ENCODE measurements around the gene MROH2B. TPM values are rescaled to one million over a fixed set of nuclear protein-coding genes. Genes with fewer than 3 reads are reported as not detected.

MROH2B gene
- total and polyA plus RNA-seq, 2 donors (not counting 3 experiments of a cell fraction or from before 2014, with no cell fraction given): not detected

GRCh38 chr5:41118177-41118576 lies 47.0 kb upstream of the MROH2B start:
- ChIA-PET CTCF (no interaction called here), POLR2A (no interaction called here)
- FAIRE-seq: no peak
- H3K4me1 ChIP-seq (ENCODE audit: control insufficient read depth, extremely low read depth, insufficient read depth, low read length): no peaks in the 10 kb centered on the region
- intact Hi-C loops (cut with micrococcal nuclease) (no loop called here), dilution Hi-C loops (cut with MboI; ENCODE audit: extremely low pct_ligation_motif_present, low sequenced_read_pairs) (no loop called here)
- H4K20me1 ChIP-seq (replicated peaks; ENCODE audit: control insufficient read depth, extremely low read depth, insufficient read depth, low read length): no peaks in the 10 kb centered on the region
- TF ChIP-seq EZH2 (IDR thresholded peaks at IDR 0.05; ENCODE audit: borderline replicate concordance, low read depth, low read length, severe bottlenecking): no peak
- no peak for TF ChIP-seq FOS (IDR thresholded peaks at IDR 0.05; ENCODE audit: borderline replicate concordance, insufficient read depth, low read length)
- no peak for TF ChIP-seq POLR2A (IDR thresholded peaks at IDR 0.05; ENCODE audit: low read depth, low read length)
- TF ChIP-seq JUN (IDR thresholded peaks at IDR 0.05; ENCODE audit: borderline replicate concordance, insufficient read depth, insufficient read length, low read depth): no peak
- TF ChIP-seq POLR2AphosphoS5 (IDR thresholded peaks at IDR 0.05; ENCODE audit: insufficient read depth, low read depth, low read length): no peak
- H2AFZ ChIP-seq (ENCODE audit: low read depth, low read length): no peak overlapping the region
- BruUV-seq (replicated peaks): no TSS peak
- no peak overlapping the region for H3K27ac ChIP-seq (ENCODE audit: insufficient read depth, low read depth, low read length)
- H3K9me1 ChIP-seq (replicated peaks; ENCODE audit: control insufficient read depth, extremely low read depth, insufficient read depth, low read length): no peaks in the 10 kb centered on the region
- no peak overlapping the region for H3K4me2 ChIP-seq (ENCODE audit: insufficient read depth, low read length)
- no peak overlapping the region for H3K9ac ChIP-seq (replicated peaks; ENCODE audit: extremely low read depth, insufficient read depth, low read length)
- no peaks in the 10 kb centered on the region for H3K79me2 ChIP-seq (ENCODE audit: control insufficient read depth, insufficient read depth, low read length)
- no peak for DNase-seq (ENCODE audit: low read depth, low spot score)
- no peaks in the 10 kb centered on the region for H3K9me3 ChIP-seq (replicated peaks; ENCODE audit: control insufficient read depth, insufficient read depth, low read length)
- H3K27me3 ChIP-seq (ENCODE audit: control insufficient read depth in 2 of 2, insufficient read depth in 2 of 2, low read length in 2 of 2): no peaks in the 10 kb centered on the region
- no peak overlapping the region for H3K4me3 ChIP-seq (replicated peaks in 1 of 3; ENCODE audit: insufficient read depth in 1 of 3, low read depth in 1 of 3, low read length in 3 of 3)
- no peaks in the 10 kb centered on the region for H3K36me3 ChIP-seq (ENCODE audit: control insufficient read depth in 2 of 2, extremely low read depth in 1 of 2, insufficient read depth in 2 of 2, low read length in 2 of 2)

DNA sequence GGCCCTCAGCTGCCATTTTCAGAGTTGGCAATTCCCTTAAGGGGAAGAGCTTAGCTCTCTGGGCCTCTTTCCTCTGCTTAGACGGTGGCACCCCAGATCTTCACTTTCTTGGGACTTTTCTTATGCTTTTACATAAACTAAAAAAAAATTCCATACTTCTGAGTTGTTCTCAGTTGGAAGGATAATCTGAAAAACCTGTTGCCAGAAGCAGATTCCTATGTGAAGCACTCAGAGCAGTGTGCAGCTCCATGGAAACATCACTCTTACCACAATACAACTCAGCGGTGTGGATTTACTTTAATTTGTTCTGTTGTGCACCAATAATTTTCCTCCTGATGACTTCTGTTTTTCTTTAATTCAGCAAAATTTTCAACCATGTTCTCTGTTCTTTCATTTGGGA lies 44.1 kb upstream of the MROH2B start:
- DNase-seq (ENCODE audit: low read depth, low spot score) (no peak), FAIRE-seq (no peak)
- no peak overlapping the region for H3K27ac ChIP-seq (ENCODE audit: insufficient read depth, low read depth, low read length)
- H3K4me1 ChIP-seq (ENCODE audit: control insufficient read depth, extremely low read depth, insufficient read depth, low read length): no peaks in the 10 kb centered on the region
- ChIA-PET POLR2A (no interaction called here), CTCF (no interaction called here)
- no peaks in the 10 kb centered on the region for H3K36me3 ChIP-seq (ENCODE audit: control insufficient read depth in 2 of 2, extremely low read depth in 1 of 2, insufficient read depth in 2 of 2, low read length in 2 of 2)
- no peaks in the 10 kb centered on the region for H3K79me2 ChIP-seq (ENCODE audit: control insufficient read depth, insufficient read depth, low read length)
- no peaks in the 10 kb centered on the region for H3K9me3 ChIP-seq (replicated peaks; ENCODE audit: control insufficient read depth, insufficient read depth, low read length)
- H3K27me3 ChIP-seq (ENCODE audit: control insufficient read depth in 2 of 2, insufficient read depth in 2 of 2, low read length in 2 of 2): no peaks in the 10 kb centered on the region
- dilution Hi-C loops (cut with MboI; ENCODE audit: extremely low pct_ligation_motif_present, low sequenced_read_pairs): no loop called here
- no peak overlapping the region for H2AFZ ChIP-seq (ENCODE audit: low read depth, low read length)
- H3K9me1 ChIP-seq (replicated peaks; ENCODE audit: control insufficient read depth, extremely low read depth, insufficient read depth, low read length): no peaks in the 10 kb centered on the region
- H3K4me2 ChIP-seq (ENCODE audit: insufficient read depth, low read length): no peak overlapping the region
- BruUV-seq (replicated peaks): no TSS peak
- no peak overlapping the region for H3K9ac ChIP-seq (replicated peaks; ENCODE audit: extremely low read depth, insufficient read depth, low read length)
- intact Hi-C loops (cut with micrococcal nuclease): no loop called here
- H4K20me1 ChIP-seq (replicated peaks; ENCODE audit: control insufficient read depth, extremely low read depth, insufficient read depth, low read length): no peaks in the 10 kb centered on the region
- TF ChIP-seq POLR2A (IDR thresholded peaks at IDR 0.05; ENCODE audit: low read depth, low read length) (no peak), GATA2 (IDR thresholded peaks at IDR 0.05; ENCODE audit: insufficient read depth, insufficient read length, low read depth, low read length) (no peak), POLR2AphosphoS5 (IDR thresholded peaks at IDR 0.05; ENCODE audit: insufficient read depth, low read depth, low read length) (no peak), FOS (IDR thresholded peaks at IDR 0.05; ENCODE audit: borderline replicate concordance, insufficient read depth, low read length) (no peak), JUN (IDR thresholded peaks at IDR 0.05; ENCODE audit: borderline replicate concordance, insufficient read depth, insufficient read length, low read depth) (no peak)
- TF ChIP-seq, protein P1, sequence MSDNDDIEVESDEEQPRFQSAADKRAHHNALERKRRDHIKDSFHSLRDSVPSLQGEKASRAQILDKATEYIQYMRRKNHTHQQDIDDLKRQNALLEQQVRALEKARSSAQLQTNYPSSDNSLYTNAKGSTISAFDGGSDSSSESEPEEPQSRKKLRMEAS (IDR thresholded peaks at IDR 0.05; ENCODE audit: insufficient read depth, insufficient read length): no peak
- TF ChIP-seq, protein P2, sequence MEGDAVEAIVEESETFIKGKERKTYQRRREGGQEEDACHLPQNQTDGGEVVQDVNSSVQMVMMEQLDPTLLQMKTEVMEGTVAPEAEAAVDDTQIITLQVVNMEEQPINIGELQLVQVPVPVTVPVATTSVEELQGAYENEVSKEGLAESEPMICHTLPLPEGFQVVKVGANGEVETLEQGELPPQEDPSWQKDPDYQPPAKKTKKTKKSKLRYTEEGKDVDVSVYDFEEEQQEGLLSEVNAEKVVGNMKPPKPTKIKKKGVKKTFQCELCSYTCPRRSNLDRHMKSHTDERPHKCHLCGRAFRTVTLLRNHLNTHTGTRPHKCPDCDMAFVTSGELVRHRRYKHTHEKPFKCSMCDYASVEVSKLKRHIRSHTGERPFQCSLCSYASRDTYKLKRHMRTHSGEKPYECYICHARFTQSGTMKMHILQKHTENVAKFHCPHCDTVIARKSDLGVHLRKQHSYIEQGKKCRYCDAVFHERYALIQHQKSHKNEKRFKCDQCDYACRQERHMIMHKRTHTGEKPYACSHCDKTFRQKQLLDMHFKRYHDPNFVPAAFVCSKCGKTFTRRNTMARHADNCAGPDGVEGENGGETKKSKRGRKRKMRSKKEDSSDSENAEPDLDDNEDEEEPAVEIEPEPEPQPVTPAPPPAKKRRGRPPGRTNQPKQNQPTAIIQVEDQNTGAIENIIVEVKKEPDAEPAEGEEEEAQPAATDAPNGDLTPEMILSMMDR (IDR thresholded peaks at IDR 0.05; ENCODE audit: extremely low read depth in 1 of 2, insufficient read depth in 1 of 2, low read depth in 1 of 2, low read length in 2 of 2): no peak
- no peak overlapping the region for H3K4me3 ChIP-seq (replicated peaks in 1 of 3; ENCODE audit: insufficient read depth in 1 of 3, low read depth in 1 of 3, low read length in 3 of 3)
